ENCODE data around the gene ECE1. TPM values are rescaled to one million over a fixed set of nuclear protein-coding genes. Genes with fewer than 3 reads are reported as not detected.

Gene ECE1
- total RNA-seq, 1 donor from 2014 or later, result 15.2 TPM

DNA sequence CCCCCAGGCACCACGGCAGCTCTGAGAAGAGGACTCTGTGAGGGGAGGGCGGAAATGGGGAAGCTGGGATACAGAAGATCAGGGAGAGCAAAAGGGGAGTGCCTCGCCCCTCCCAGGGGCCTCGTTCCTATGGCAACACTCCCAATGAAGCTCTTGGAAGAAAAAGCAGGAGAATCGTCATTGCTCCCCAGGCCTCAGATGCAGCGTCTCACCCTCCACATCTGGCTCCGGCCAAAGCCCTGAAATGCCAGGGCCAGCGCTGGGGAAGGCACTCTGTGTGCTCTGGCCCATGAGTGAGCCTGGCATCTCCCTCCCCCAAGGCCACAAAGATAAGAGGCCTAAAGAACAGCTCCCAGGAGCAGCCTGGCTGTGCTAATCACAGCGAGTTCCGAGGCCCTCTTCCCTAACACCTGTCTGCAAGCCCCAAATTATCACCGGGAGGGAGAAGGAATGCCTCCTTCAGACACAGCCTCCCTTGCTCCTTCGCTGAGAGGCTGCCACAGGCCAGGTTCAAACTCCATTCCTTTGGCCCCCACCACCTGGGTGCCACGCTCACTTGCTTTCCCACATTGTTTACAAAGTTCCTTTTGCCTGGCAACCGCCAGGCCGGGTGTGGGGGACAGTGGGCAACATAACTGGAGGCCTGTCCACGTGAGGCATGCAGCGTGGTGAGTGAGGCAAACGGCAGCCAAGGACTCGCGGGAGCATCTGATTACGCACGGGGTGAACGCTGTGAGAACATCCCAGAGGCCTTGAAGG lies 27.8 kb downstream of the ECE1 start:
- H3F3A ChIP-seq (ENCODE audit: low read depth), result no peaks in the 10 kb centered on the region
- TF ChIP-seq, protein P1, sequence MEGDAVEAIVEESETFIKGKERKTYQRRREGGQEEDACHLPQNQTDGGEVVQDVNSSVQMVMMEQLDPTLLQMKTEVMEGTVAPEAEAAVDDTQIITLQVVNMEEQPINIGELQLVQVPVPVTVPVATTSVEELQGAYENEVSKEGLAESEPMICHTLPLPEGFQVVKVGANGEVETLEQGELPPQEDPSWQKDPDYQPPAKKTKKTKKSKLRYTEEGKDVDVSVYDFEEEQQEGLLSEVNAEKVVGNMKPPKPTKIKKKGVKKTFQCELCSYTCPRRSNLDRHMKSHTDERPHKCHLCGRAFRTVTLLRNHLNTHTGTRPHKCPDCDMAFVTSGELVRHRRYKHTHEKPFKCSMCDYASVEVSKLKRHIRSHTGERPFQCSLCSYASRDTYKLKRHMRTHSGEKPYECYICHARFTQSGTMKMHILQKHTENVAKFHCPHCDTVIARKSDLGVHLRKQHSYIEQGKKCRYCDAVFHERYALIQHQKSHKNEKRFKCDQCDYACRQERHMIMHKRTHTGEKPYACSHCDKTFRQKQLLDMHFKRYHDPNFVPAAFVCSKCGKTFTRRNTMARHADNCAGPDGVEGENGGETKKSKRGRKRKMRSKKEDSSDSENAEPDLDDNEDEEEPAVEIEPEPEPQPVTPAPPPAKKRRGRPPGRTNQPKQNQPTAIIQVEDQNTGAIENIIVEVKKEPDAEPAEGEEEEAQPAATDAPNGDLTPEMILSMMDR (IDR thresholded peaks at IDR 0.05), result no peak
- TF ChIP-seq EZH2phosphoT487 (IDR thresholded peaks at IDR 0.05) (no peak), EZH2 (IDR thresholded peaks at IDR 0.05) (no peak)
- Mint-ChIP-seq H3K36me3 (peaks cover 6% of the 10 kb centered on the region), H3K4me3 (peak overlapping the region; percentile 73), H3K4me1 (peaks cover 29% of the 10 kb centered on the region), H3K9me3 (no peaks in the 10 kb centered on the region), H3K27me3 (ENCODE audit: insufficient read depth, low read depth) (peaks cover 4% of the 10 kb centered on the region), H3K27ac (peak overlapping the region; percentile 95)
- no peaks in the 10 kb centered on the region for H3K9me3 ChIP-seq (ENCODE audit: low read depth)
- peak; percentile 50 for DNase-seq (ENCODE audit: low spot score)
- peaks cover 12% of the 10 kb centered on the region for H3K4me1 ChIP-seq
- peak overlapping the region; percentile 62 for H3K4me2 ChIP-seq
- no peaks in the 10 kb centered on the region for H3K27me3 ChIP-seq
- no peak overlapping the region for H3K27ac ChIP-seq
- no peak overlapping the region for H3K9ac ChIP-seq
- H3K36me3 ChIP-seq, result no peaks in the 10 kb centered on the region
- H4K20me1 ChIP-seq (ENCODE audit: low read depth), result no peaks in the 10 kb centered on the region
- no peak overlapping the region for H3K4me3 ChIP-seq
- no peaks in the 10 kb centered on the region for H3K79me2 ChIP-seq (ENCODE audit: low read depth)
- no peak overlapping the region for H2AFZ ChIP-seq (replicated peaks)

DNA sequence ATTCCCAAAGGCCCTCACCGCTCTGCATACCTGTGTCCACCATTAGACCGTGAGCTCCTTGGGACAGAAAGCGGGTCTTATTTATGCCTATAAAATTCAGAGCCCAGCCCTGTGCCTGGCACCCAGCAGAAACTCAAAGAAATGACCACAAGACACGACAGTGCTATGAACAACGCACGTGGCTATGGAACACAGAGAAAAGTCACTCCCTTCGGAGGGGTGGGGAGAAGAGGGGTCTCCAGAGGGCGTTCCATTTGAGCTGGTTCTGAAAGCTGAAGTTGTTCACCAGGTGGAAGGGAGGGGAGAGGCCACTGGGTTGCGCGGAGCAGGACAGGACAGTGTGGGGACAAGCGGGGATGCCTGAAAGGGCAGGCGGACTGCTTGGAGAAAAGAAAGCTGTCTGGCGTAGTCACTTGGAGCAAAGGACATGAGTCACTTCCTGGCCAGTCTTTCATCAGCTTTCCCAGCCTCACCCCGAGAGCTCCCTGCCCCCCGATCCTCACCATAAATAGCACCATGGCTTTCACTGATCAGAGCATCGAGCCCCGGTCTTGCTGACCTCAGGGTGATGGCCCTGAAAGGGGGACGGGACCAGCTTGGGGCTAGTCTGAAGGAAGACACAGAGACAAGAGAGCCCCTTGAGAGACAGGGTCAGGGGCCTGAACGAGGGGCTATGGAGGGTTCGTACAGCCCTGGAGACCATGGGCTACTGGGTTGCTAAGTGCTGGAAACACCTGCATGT lies 28.5 kb downstream of the ECE1 start:
- H3K27me3 Mint-ChIP-seq (ENCODE audit: insufficient read depth, low read depth), result peaks cover 4% of the 10 kb centered on the region
- no peak overlapping the region for H2AFZ ChIP-seq (replicated peaks)
- H3K4me1 Mint-ChIP-seq, result peaks cover 29% of the 10 kb centered on the region
- no peaks in the 10 kb centered on the region for H3K36me3 ChIP-seq
- no peak overlapping the region for H3K9ac ChIP-seq
- peak overlapping the region; percentile 95 for H3K27ac Mint-ChIP-seq
- TF ChIP-seq, protein P1 (IDR thresholded peaks at IDR 0.05), result no peak
- TF ChIP-seq EZH2phosphoT487 (IDR thresholded peaks at IDR 0.05) (no peak), EZH2 (IDR thresholded peaks at IDR 0.05) (no peak)
- no peak for DNase-seq (ENCODE audit: low spot score)
- H3K79me2 ChIP-seq (ENCODE audit: low read depth), result no peaks in the 10 kb centered on the region
- no peaks in the 10 kb centered on the region for H4K20me1 ChIP-seq (ENCODE audit: low read depth)
- no peak overlapping the region for H3K27ac ChIP-seq
- H3K4me3 ChIP-seq, result no peak overlapping the region
- H3K27me3 ChIP-seq, result no peaks in the 10 kb centered on the region
- H3K9me3 ChIP-seq (ENCODE audit: low read depth), result no peaks in the 10 kb centered on the region
- H3F3A ChIP-seq (ENCODE audit: low read depth), result no peaks in the 10 kb centered on the region
- H3K9me3 Mint-ChIP-seq, result no peaks in the 10 kb centered on the region
- H3K36me3 Mint-ChIP-seq, result peaks cover 4% of the 10 kb centered on the region
- peak overlapping the region; percentile 62 for H3K4me2 ChIP-seq
- peaks cover 12% of the 10 kb centered on the region for H3K4me1 ChIP-seq
- H3K4me3 Mint-ChIP-seq, result peak overlapping the region; percentile 73

DNA sequence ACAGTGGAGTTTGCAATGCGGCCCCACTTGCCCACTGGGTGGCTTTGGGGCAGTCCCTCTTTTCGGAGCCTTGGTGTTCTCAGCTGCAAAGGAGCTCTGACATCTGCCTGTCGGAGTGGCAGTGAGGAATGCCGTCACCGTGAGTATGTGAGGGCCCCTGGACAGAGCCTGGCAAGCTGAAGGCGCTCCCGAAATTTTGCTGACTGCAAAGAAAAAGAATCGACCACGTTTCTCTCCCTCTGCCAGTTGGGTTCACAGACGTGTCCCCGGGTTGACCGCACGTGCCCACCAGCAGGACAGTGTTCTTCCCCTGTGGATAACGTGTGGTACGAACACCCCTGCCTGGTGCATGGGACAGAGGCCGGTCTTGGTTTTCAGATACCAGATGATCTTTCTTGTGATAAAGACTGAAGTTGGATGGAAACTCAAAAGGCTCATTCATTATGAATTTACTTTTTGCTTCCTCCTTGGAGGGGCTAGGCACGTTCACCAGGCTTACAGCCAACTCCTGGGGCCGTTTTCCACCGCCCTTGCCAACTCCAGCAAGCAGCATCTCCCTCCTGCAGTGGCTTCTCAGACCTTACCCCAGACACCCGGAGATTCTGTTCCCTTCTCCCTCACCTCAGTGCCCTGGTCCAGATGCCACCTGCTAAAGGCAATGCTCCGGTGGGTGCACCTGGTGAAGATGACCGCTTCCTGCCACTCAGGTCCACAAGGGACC lies 29.7 kb downstream of the ECE1 start:
- Mint-ChIP-seq H3K27ac (no peak overlapping the region), H3K36me3 (peaks cover 7% of the 10 kb centered on the region), H3K4me1 (peaks cover 29% of the 10 kb centered on the region), H3K27me3 (ENCODE audit: insufficient read depth, low read depth) (peaks cover 4% of the 10 kb centered on the region), H3K9me3 (no peaks in the 10 kb centered on the region), H3K4me3 (peak overlapping the region; percentile 36)
- H3K27me3 ChIP-seq, result no peaks in the 10 kb centered on the region
- no peak overlapping the region for H2AFZ ChIP-seq (replicated peaks)
- peaks cover 4% of the 10 kb centered on the region for H4K20me1 ChIP-seq (ENCODE audit: low read depth)
- no peak for DNase-seq (ENCODE audit: low spot score)
- no peak overlapping the region for H3K9ac ChIP-seq
- no peak for TF ChIP-seq EZH2phosphoT487 (IDR thresholded peaks at IDR 0.05)
- no peak for TF ChIP-seq EZH2 (IDR thresholded peaks at IDR 0.05)
- TF ChIP-seq, protein P1 (IDR thresholded peaks at IDR 0.05), result no peak
- H3K4me3 ChIP-seq, result no peak overlapping the region
- H3F3A ChIP-seq (ENCODE audit: low read depth), result no peaks in the 10 kb centered on the region
- no peak overlapping the region for H3K4me2 ChIP-seq
- no peaks in the 10 kb centered on the region for H3K9me3 ChIP-seq (ENCODE audit: low read depth)
- no peak overlapping the region for H3K27ac ChIP-seq
- no peaks in the 10 kb centered on the region for H3K36me3 ChIP-seq
- peaks cover 12% of the 10 kb centered on the region for H3K4me1 ChIP-seq
- H3K79me2 ChIP-seq (ENCODE audit: low read depth), result no peaks in the 10 kb centered on the region
